ENCODE results near the gene SLC10A7. TPM values are rescaled to one million over a fixed set of nuclear protein-coding genes. Genes with fewer than 3 reads are reported as not detected.

The SLC10A7 gene
- total and polyA plus RNA-seq, 2 of the 13 experiments (the other 11 are each of a cell fraction or from before 2014, with no cell fraction given) = 18.5 to 18.8 TPM

GRCh38 chr4:146214238-146214637 lies 307.5 kb downstream of the SLC10A7 start, which contains the start of gene REELD1 (continued):
- TF ChIP-seq ZMAT5 (CRISPR knock-in tag; IDR thresholded peaks at IDR 0.05; ENCODE audit: borderline replicate concordance, low read depth) (no peak), ZBTB4 (CRISPR knock-in tag; IDR thresholded peaks at IDR 0.05; ENCODE audit: borderline replicate concordance) (no peak), ZFP90 (CRISPR knock-in tag; IDR thresholded peaks at IDR 0.05; ENCODE audit: borderline replicate concordance) (no peak), MIER2 (CRISPR knock-in tag; IDR thresholded peaks at IDR 0.05) (no peak), ZNF546 (CRISPR knock-in tag; conservative IDR thresholded peaks at IDR 0.05) (no peak), ATAD3A (CRISPR knock-in tag; IDR thresholded peaks at IDR 0.05) (no peak)

- ChIA-PET POLR2A (no interaction called here), CTCF (ENCODE audit: low intra/inter-chr PET ratio, low total read pairs) (no interaction called here)
- H3K4me2 ChIP-seq (ENCODE audit: low read depth, low read length) = no peak overlapping the region
- no peaks in the 10 kb centered on the region for H3K36me3 ChIP-seq (replicated peaks in 1 of 2; ENCODE audit: control insufficient read depth in 1 of 2, insufficient read depth in 2 of 2, low read length in 2 of 2)
- no peaks in the 10 kb centered on the region for H3K79me2 ChIP-seq (ENCODE audit: insufficient read depth, low read length)
- no TSS peak for BruUV-seq (replicated peaks)
- FAIRE-seq = no peak
- TF ChIP-seq MIER2 (CRISPR knock-in tag; IDR thresholded peaks at IDR 0.05) (no peak), SP4 (CRISPR knock-in tag; IDR thresholded peaks at IDR 0.05) (no peak), ZKSCAN5 (CRISPR knock-in tag; IDR thresholded peaks at IDR 0.05) (no peak), ZNF652 (CRISPR knock-in tag; IDR thresholded peaks at IDR 0.05; ENCODE audit: borderline replicate concordance, low read depth) (no peak), ZNF343 (CRISPR knock-in tag; IDR thresholded peaks at IDR 0.05) (no peak), HINFP (CRISPR knock-in tag; IDR thresholded peaks at IDR 0.05; ENCODE audit: low read depth) (no peak), ZNF274 (CRISPR knock-in tag; IDR thresholded peaks at IDR 0.05) (no peak), ZSCAN21 (CRISPR knock-in tag; IDR thresholded peaks at IDR 0.05; ENCODE audit: borderline replicate concordance) (no peak), SETDB1 (CRISPR knock-in tag; IDR thresholded peaks at IDR 0.05; ENCODE audit: borderline replicate concordance) (no peak), ZNF496 (CRISPR knock-in tag; IDR thresholded peaks at IDR 0.05; ENCODE audit: insufficient replicate concordance) (no peak), RNF2 (conservative IDR thresholded peaks at IDR 0.05; ENCODE audit: low read depth) (no peak), NFIB (CRISPR knock-in tag; IDR thresholded peaks at IDR 0.05; ENCODE audit: borderline replicate concordance) (no peak)
- H3K9me3 ChIP-seq (ENCODE audit: low read length) = no peaks in the 10 kb centered on the region
- ATAC-seq = no peak
- no peaks in the 10 kb centered on the region for H4K20me1 ChIP-seq (ENCODE audit: insufficient read depth, low read length)
- H3K27ac ChIP-seq (ENCODE audit: extremely low read length, insufficient read depth, low read length) = no peak overlapping the region
- no peaks in the 10 kb centered on the region for H3K4me1 ChIP-seq (ENCODE audit: insufficient read depth, low read length)
- 43% methylated on average over 9 of the region's 9 CpGs for WGBS (ENCODE audit: low lambda C conversion rate)
- no peak overlapping the region for H2AFZ ChIP-seq (ENCODE audit: low read length)
- intact Hi-C loops (cut with micrococcal nuclease; ENCODE audit: unreplicated experiment) (no loop called here), in situ Hi-C loops (cut with HindIII; ENCODE audit: extremely low pct_ligation_motif_present, low pct_unique_long_range_greater_than_20kb) (no loop called here)
- H3K9ac ChIP-seq (ENCODE audit: insufficient read depth, low read depth, low read length) = no peak overlapping the region
- no peak for DNase-seq (ENCODE audit: low spot score)
- no peaks in the 10 kb centered on the region for H3K27me3 ChIP-seq (ENCODE audit: control insufficient read depth in 1 of 2, insufficient read depth in 2 of 2, low read length in 2 of 2)
- H3K4me3 ChIP-seq (replicated peaks in 1 of 3; ENCODE audit: insufficient read depth in 1 of 3, low read depth in 2 of 3, low read length in 3 of 3) = no peak overlapping the region
Observed at GRCh38 chr4:146212781-146213180, 309.0 kb downstream of the SLC10A7 start.

Measured in HepG2 (cell line).